Measurements from ENCODE around the gene ESRRA.
"Not testable (repeated sequence)": the region's sequence is repeated elsewhere in the genome, so short reads cannot be mapped to it uniquely, and the experiment has no call there.

The ESRRA gene

DNA sequence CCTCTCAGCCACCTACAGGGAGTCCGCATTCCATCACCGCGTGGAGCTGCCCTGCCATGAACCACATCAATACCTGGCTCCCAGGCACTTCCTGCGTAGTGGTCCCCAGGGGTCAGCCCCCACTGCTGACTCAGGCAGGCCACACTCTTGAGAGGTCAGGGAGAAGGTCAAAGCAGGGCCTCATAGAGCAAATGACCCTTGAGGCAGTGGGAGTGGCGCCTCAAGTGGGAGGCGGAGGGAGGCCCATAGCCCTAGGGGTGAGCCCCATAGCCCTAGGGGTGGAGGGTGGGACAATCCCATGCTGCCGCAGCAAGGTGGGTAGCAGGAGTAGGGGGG is 17.6 kb downstream of the ESRRA start:
- Mint-ChIP-seq H3K27ac (no peak overlapping the region), H3K4me3 (no peak overlapping the region), H3K36me3 (ENCODE audit: low read depth) (peaks cover 17% of the 10 kb centered on the region), H3K4me1 (ENCODE audit: low read depth) (peaks cover 18% of the 10 kb centered on the region), H3K9me3 (no peaks in the 10 kb centered on the region), H3K27me3 (no peaks in the 10 kb centered on the region)

DNA sequence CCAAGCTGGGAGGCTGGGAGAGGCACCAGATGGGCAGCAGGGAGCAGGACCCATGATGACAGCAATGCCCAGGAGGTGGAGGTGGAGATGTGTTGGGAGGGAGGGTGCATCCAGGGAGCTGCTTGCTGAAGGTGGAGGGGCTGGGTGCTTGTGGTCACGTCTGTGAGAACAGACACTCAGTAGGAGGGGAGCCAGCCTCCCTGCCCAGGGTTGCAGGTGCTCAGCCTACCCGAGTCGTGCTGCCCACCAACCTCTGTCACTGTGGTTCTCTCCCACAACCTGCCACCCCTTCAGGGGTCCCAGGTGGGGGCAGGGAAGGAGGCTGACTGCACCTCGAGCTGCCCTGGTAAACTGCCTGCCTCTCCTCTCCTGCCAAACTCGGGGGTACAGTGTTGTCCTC is 18.0 kb downstream of the ESRRA start:
- H3K27ac Mint-ChIP-seq, result no peak overlapping the region
- no peaks in the 10 kb centered on the region for H3K9me3 Mint-ChIP-seq
- H3K27me3 Mint-ChIP-seq, result no peaks in the 10 kb centered on the region
- H3K4me1 Mint-ChIP-seq (ENCODE audit: low read depth), result peaks cover 18% of the 10 kb centered on the region
- H3K36me3 Mint-ChIP-seq (ENCODE audit: low read depth), result peaks cover 17% of the 10 kb centered on the region
- H3K4me3 Mint-ChIP-seq, result no peak overlapping the region

DNA sequence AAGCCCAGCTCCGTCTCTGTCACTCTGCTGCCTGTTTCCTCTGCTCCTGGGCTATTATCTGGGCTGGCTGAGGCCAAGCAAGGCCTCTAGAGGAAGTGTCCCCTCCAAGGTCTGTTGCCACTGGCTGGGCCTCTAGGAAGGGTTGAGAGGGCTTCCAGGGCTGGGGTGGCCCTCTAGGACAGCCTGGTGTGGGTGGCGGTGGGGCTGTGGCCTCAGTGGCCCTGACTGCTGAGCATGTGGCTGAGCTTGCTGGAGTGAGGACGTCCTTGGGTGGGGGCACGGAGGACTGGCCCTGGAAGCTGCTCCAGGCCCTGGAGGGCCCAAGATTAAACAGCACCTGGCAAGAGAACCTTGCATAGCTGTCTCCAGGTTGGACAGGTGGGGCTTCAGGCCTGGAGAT is 18.7 kb downstream of the ESRRA start:
- not testable (repeated sequence) for H3K9me3 Mint-ChIP-seq, H3K4me3 Mint-ChIP-seq, H3K27ac Mint-ChIP-seq, H3K27me3 Mint-ChIP-seq
- H3K4me1 Mint-ChIP-seq (ENCODE audit: low read depth), result peaks cover 15% of the 10 kb centered on the region
- H3K36me3 Mint-ChIP-seq (ENCODE audit: low read depth), result peaks cover 17% of the 10 kb centered on the region

DNA sequence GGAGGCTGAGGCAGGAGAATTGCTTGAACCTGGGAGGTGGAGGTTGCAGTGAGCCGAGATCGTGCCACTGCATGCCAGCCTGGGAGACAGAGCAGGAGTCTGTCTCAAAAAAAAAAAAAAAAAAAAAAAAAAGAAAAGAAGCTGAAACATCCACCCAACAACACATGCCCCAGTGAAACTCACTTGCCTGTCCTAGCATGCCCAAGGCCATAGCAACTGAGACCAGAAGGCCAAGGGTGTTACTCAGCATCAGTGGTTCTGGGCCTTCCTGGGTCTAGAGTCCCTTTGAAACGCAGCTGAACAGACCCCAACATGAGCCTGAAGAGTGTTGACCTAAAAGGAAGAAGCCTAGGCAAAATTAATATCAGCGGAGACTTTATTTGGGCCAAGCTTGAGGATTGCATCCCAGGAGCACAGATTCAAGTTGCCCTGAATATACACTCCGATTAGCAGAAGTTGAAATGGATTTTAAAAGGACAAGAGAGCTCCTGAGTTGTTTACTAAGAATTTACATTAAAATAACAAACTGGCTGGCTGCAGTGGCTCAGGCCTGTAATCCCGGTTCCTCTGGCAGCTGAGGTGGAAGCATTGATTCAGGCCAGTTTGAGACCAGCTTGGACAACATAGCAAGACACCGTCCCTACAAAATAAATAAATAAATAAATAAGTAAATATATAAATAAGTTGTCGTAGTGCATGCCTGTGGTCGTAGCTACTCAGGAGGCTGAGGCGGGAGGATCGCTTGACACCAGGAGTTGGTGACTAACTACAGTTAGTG is 19.6 kb downstream of the ESRRA start:
- H3K27me3 Mint-ChIP-seq, result no peaks in the 10 kb centered on the region
- H3K27ac Mint-ChIP-seq, result no peak overlapping the region
- no peak overlapping the region for H3K4me3 Mint-ChIP-seq
- peaks cover 17% of the 10 kb centered on the region for H3K36me3 Mint-ChIP-seq (ENCODE audit: low read depth)
- H3K9me3 Mint-ChIP-seq, result no peaks in the 10 kb centered on the region
- H3K4me1 Mint-ChIP-seq (ENCODE audit: low read depth), result peaks cover 6% of the 10 kb centered on the region

DNA sequence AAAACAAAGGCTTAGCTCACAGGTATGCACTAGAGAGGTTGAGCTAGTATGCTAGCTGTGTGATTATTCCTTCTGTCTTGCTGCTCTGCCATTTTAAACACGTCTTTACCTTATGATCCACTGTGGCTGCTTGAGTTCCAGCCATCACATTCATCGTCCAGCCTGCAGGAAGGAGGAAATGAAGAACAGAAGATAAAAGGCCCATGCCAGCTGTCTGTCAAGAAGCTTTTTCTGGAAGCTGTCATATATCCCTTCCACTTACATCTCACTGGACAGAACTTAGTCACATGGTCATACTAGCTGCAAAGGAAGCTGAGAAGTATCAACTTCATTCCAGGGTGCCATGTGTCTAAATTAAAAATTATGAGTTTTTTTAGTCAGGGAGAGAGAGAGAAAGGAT is 22.1 kb downstream of the ESRRA start:
- no peak overlapping the region for H3K27ac Mint-ChIP-seq
- H3K27me3 Mint-ChIP-seq, result no peaks in the 10 kb centered on the region
- peaks cover 11% of the 10 kb centered on the region for H3K4me1 Mint-ChIP-seq (ENCODE audit: low read depth)
- no peaks in the 10 kb centered on the region for H3K9me3 Mint-ChIP-seq
- no peak overlapping the region for H3K4me3 Mint-ChIP-seq
- no peaks in the 10 kb centered on the region for H3K36me3 Mint-ChIP-seq (ENCODE audit: low read depth)

DNA sequence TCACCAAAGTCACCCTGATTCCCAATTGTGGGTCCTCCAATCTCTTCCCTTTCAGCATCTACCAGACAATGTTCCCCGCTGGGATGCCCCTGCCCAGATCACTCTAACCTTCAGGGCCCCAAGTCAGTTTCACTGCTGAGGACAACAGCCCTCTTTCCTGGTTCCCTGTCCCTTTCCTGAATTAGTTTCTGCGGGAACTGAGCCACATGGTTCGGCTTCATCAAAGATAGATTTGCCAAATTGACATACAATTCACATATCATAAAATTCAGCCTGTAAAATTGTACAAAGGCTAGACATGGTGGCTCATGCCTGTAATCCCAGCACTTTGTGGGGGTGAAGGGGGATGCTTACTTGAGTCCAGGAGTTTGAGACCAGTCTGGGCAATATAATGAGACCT is 22.7 kb downstream of the ESRRA start:
- H3K4me1 Mint-ChIP-seq (ENCODE audit: low read depth), result peaks cover 11% of the 10 kb centered on the region
- no peaks in the 10 kb centered on the region for H3K9me3 Mint-ChIP-seq
- H3K27me3 Mint-ChIP-seq, result no peaks in the 10 kb centered on the region
- H3K27ac Mint-ChIP-seq, result no peak overlapping the region
- H3K36me3 Mint-ChIP-seq (ENCODE audit: low read depth), result no peaks in the 10 kb centered on the region
- H3K4me3 Mint-ChIP-seq, result no peak overlapping the region

DNA sequence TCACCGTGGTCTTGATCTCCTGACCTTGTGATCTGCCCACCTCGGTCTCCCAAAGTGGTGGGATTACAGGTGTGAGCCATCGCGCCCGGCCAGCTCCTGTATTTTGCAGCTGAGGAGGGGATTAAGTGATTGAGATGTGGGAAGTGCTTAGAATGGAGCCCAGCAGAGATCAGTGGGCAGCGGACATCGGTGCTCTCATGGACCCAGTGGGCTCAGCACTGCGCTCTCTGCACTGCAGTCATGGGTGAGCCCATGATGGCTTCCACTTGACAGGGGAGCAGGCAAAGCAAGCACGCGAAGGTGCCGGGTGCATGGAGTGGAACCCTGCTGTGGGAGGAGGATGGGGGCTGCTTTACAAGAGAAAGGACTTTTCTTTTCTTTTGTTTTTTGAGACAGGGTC is 25.6 kb downstream of the ESRRA start:
- Mint-ChIP-seq H3K4me3 (no peak overlapping the region), H3K36me3 (ENCODE audit: low read depth) (no peaks in the 10 kb centered on the region), H3K4me1 (ENCODE audit: low read depth) (peaks cover 30% of the 10 kb centered on the region), H3K27ac (no peak overlapping the region), H3K27me3 (no peaks in the 10 kb centered on the region), H3K9me3 (no peaks in the 10 kb centered on the region)

DNA sequence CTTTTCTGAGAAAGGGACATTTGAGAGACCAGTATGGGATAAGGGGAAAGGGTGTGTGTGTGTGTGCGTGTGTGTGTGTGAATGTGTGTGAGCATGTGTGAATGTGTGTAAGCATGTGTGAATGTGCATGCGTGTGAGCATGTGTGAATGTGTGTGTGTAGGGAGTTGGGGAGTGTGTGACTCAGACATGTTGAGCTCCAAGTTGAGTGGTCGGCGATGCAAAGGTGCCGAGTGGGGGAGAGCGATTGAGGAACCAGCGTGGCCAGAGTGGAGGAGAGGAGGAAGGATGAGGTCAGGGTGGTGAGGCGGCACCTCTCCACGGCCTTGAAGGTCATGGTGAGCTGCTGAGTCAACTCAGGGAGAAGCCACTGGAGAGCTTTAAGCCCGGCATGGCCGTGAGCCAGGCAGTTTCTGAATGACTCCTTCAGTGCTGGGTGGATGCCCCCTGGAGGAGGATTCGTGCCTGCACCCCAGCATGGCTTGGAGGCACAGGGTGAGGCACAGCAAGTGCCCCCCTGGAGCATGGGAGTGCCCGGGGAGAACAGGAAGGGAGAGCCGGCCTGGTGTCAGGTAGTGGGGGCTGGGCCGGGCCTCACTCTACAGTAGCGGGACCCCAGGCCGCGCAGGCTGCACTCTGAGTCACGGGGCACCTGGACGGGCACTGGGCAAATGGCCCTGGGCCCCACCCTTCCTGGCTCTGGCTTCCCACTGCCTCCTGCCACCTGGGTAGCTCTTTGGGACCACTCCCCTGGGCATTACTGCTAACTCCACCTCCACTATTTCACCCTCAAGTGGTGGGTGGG is 26.4 kb downstream of the ESRRA start:
- Mint-ChIP-seq H3K27ac (peak overlapping the region; percentile 85), H3K9me3 (no peaks in the 10 kb centered on the region), H3K4me3 (peak overlapping the region; percentile 32), H3K27me3 (no peaks in the 10 kb centered on the region), H3K4me1 (ENCODE audit: low read depth) (peaks cover 30% of the 10 kb centered on the region), H3K36me3 (ENCODE audit: low read depth) (no peaks in the 10 kb centered on the region)

DNA sequence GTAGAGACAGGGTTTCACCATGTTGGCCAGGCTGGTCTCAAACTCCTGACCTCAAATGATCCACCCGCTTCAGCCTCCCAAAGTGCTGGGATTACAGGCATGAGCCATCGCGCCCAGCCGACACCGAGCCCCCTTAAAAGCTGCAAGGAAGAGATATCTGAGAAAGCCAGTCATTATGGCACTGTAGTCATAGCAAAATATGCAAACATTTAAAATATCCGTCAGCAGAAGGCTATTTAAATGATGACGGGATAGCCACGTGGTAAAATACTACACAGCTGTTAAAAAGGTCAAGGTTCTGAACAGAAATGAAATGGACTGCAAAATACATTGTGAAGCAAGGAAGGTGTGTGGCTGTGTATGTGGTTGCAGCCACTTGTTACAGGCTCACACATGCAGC is 28.2 kb downstream of the ESRRA start:
- peaks cover 37% of the 10 kb centered on the region for H3K4me1 Mint-ChIP-seq (ENCODE audit: low read depth)
- no peaks in the 10 kb centered on the region for H3K9me3 Mint-ChIP-seq
- no peak overlapping the region for H3K27ac Mint-ChIP-seq
- H3K27me3 Mint-ChIP-seq, result no peaks in the 10 kb centered on the region
- peaks cover 12% of the 10 kb centered on the region for H3K36me3 Mint-ChIP-seq (ENCODE audit: low read depth)
- no peak overlapping the region for H3K4me3 Mint-ChIP-seq

DNA sequence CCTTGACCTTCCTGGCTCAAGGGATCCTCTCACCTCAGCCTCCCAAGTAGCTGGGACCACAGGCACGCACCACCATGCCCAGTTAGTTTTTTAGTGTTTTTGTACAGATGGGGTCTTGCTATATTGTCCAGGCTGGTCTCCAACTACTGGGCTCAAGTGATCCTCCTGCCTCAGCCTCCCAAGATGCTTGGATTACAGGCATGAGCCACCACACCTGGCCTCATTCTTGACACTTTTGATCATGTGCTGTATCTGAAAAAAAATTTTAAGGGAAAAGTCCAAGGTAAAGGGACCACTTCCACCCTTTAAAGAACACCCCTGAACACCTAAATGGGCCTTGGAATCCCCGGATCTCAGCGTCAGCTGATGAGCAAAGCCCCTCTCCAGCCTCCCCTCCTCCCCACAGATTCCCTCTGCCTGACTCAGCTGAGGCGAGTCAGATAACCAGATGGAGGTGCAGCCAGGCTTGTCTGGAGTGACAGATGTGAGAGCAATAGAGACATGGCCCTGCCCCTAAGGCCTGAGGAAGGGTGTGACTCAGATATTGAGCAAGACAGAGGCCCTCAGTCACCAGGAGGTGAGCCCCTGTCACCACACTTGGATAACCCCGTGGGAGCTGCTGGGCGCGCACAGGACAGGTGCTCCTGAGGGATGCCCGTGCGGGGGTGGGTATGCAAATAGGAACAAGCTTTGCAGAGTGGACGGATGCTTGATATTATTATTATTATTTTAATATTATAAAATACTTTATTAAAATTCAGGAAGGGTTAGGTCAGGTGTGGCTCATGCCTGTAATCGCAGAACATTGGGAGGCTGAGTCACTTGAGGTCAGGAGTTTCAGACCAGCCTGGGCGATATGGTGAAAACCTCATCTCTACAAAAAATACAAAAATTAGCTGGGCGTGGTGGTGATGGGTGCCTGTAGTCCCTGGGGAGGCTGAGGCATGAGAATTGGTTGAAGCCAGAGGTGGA is 29.7 kb downstream of the ESRRA start:
- Mint-ChIP-seq H3K36me3 (ENCODE audit: low read depth) (peaks cover 12% of the 10 kb centered on the region), H3K9me3 (no peaks in the 10 kb centered on the region), H3K27ac (peak overlapping the region; percentile 84), H3K4me3 (peak overlapping the region; percentile 7), H3K27me3 (no peaks in the 10 kb centered on the region), H3K4me1 (ENCODE audit: low read depth) (peaks cover 49% of the 10 kb centered on the region)

DNA sequence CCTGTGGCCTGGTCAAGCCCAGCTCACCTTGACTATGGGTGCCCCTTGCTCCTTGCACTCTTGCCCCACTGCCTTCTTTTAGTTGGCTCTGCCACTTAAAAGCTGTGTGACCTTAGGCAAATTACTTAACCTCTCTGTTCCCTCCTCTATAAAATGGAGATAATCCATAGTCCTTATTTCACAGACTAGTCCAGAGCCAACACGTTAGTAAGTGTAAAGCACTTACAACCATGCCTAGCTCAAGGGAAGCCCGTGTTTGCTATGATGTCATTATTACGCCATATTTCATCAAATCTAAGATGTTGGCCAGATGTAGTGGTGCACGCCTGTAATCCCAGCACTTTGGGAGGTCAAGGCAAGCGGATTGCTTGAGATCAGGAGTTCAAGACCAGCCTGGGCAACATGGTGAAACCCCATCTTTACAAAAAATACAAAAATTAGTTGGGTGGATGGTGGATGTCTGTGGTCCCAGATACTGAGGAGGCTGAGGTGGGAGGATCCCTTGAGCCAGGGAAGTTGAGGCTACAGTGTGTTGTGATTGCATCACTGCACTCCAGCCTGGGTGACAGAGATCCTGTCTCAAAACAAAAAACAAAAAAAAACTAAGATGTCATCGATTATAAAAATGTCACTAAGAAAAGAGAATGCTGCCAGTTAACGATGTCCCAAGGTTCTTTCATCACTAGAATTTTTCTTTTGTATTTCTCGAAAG is 32.4 kb downstream of the ESRRA start:
- H3K36me3 Mint-ChIP-seq (ENCODE audit: low read depth), result peaks cover 16% of the 10 kb centered on the region
- H3K27me3 Mint-ChIP-seq, result no peaks in the 10 kb centered on the region
- H3K27ac Mint-ChIP-seq, result peak overlapping the region; percentile 40
- H3K9me3 Mint-ChIP-seq, result no peaks in the 10 kb centered on the region
- H3K4me3 Mint-ChIP-seq, result no peak overlapping the region
- H3K4me1 Mint-ChIP-seq (ENCODE audit: low read depth), result peaks cover 55% of the 10 kb centered on the region

DNA sequence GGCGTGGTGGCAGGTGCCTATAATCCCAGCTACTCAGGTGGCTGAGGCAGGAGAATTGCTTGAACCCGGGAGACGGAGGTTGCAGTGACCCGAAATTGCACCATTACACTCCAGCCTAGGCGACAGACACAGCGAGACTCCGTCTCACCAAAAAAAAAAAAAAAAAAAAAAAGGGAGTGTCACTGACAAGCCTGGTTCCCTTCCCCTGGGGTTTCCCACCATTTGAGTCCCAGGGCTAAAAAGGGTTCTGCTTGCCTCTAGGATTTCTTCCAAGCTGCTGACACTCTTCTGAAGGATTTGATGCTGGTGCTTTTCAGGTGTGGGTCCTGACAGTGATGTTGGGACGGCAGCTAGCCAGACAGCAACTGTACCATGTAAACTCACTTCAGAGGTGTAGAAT is 33.4 kb downstream of the ESRRA start:
- Mint-ChIP-seq H3K4me1 (ENCODE audit: low read depth) (peaks cover 54% of the 10 kb centered on the region), H3K4me3 (peak overlapping the region; percentile 86), H3K9me3 (no peaks in the 10 kb centered on the region)

DNA sequence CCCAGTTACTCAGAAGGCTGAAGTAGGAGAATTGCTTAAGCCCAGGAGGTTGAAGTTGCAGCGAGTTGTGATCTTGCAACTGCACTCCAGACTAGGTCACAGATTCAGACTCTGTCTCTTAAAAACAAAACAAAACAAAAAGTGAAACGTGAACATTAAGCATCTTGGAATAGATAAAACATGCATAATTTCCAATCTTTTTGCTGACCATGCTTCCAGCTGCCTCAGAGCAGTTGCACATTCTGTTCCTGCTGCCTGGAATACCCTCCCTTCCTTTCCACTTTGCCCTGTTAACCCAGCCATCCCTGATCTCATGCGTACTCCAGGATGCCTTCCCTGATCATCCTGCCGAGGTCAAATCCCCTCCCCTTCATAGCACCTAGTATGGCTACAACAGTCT is 34.0 kb downstream of the ESRRA start:
- Mint-ChIP-seq H3K27me3 (no peaks in the 10 kb centered on the region), H3K4me3 (peak overlapping the region; percentile 86), H3K4me1 (ENCODE audit: low read depth) (peaks cover 52% of the 10 kb centered on the region), H3K36me3 (ENCODE audit: low read depth) (peaks cover 16% of the 10 kb centered on the region), H3K27ac (peak overlapping the region; percentile 86), H3K9me3 (no peaks in the 10 kb centered on the region)

More for the DNA sequence above, 33.4 kb downstream of the ESRRA start:
- peaks cover 16% of the 10 kb centered on the region for H3K36me3 Mint-ChIP-seq (ENCODE audit: low read depth)
- H3K27me3 Mint-ChIP-seq, result no peaks in the 10 kb centered on the region
- peak overlapping the region; percentile 86 for H3K27ac Mint-ChIP-seq

DNA sequence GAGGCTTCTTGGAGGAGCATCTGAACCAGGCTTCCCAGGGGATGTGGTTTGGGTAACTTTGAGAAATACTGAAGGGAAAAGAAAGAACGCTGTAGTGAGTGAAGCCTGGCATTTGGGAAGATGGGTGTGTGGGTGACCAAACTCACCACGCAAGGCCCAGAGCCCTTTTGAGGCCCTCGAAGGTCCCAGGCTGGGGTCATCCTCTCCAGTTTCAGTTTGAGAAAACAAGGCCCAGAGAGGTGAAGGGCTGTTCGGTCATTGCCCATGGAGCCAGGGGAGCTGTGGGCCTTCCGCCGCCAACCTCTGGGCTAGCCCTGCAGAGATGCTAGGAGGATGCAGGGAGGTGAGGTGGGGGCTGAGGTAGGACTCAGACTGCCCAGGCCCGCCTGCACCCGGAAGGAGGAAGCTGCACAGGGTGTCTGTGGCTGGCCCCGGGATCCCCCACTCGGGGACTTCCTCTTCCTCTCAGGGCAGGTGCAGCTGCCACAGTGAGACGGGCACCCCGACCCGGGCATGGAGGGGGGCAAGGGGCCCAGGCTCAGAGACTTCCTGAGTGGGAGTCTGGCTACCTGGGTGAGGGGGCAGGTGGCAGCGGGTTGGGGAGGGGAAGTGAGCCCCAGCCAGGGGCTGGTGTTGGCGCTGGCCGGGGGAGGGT is 34.6 kb downstream of the ESRRA start, which contains the start of gene CCDC88B:
TSS of gene CCDC88B (plus strand) at position 451 of the 655 bp plus-strand sequence. CDS start at position 514, 63 bp downstream.
- Mint-ChIP-seq H3K9me3 (no peaks in the 10 kb centered on the region), H3K4me1 (ENCODE audit: low read depth) (peaks cover 47% of the 10 kb centered on the region), H3K4me3 (peak within 1 kb of the TSS; percentile 86), H3K27me3 (no peaks in the 10 kb centered on the region), H3K27ac (peak within 1 kb of the TSS; percentile 86), H3K36me3 (ENCODE audit: low read depth) (peaks cover 16% of the 10 kb centered on the region)
